IMR-90 (cell line): ENCODE measurements around the gene CSPG5.

ENCODE experiments used
- BHLHE40 ChIP-seq: fragments of 150-350 bp; IDR thresholded peaks from 2 replicates; pipeline ENCODE4 v1.6.1; 2016; ENCODE audit warnings: mild to moderate bottlenecking, low read depth, low read length
- CEBPB ChIP-seq: IDR thresholded peaks from 2 replicates; pipeline ENCODE4 v1.6.1; 2012; ENCODE audit warnings: low read depth, low read length, improper control_type of control experiment
- FOS ChIP-seq: fragments of 150-350 bp; IDR thresholded peaks from 2 replicates; pipeline ENCODE4 v1.6.1; 2016; ENCODE audit warnings: low read depth, low read length
- MAFK ChIP-seq: IDR thresholded peaks from 2 replicates; pipeline ENCODE4 v1.6.1; 2012; ENCODE audit warnings: low read depth, low read length, improper control_type of control experiment
- MAZ ChIP-seq: IDR thresholded peaks from 2 replicates; pipeline ENCODE4 v1.6.1; 2012; ENCODE audit warnings: low read depth, mild to moderate bottlenecking, low read length, improper control_type of control experiment, moderate library complexity, borderline replicate concordance
- NFE2L2 ChIP-seq: fragments of 150-350 bp; IDR thresholded peaks from 2 replicates; pipeline ENCODE4 v1.6.1; 2016; ENCODE audit warnings: low read depth, mild to moderate bottlenecking, low read length
- POLR2A ChIP-seq: IDR thresholded peaks from 2 replicates; pipeline ENCODE4 v1.6.1; 2012; ENCODE audit warnings: mild to moderate bottlenecking, low read depth, low read length
- RCOR1 ChIP-seq: IDR thresholded peaks from 2 replicates; pipeline ENCODE4 v1.6.1; 2012; ENCODE audit warnings: mild to moderate bottlenecking, low read length, improper control_type of control experiment; ENCODE audit not compliant: insufficient replicate concordance
- RFX5 ChIP-seq: IDR thresholded peaks from 2 replicates; pipeline ENCODE4 v1.8.0; 2012; ENCODE audit warnings: low read depth, mild to moderate bottlenecking, low read length, moderate library complexity
- TF ChIP-seq, protein P1 (sequence below): conservative IDR thresholded peaks from 2 replicates; pipeline ENCODE4 v1.5.1; 2012; ENCODE audit warnings: mild to moderate bottlenecking, low read depth, low read length, improper control_type of control experiment
- TF ChIP-seq, protein P2 (sequence below): fragments of 150-350 bp; IDR thresholded peaks from 2 replicates; pipeline ENCODE4 v1.6.1; 2016; ENCODE audit warnings: low read depth, mild to moderate bottlenecking, low read length, moderate library complexity, borderline replicate concordance

DNA sequence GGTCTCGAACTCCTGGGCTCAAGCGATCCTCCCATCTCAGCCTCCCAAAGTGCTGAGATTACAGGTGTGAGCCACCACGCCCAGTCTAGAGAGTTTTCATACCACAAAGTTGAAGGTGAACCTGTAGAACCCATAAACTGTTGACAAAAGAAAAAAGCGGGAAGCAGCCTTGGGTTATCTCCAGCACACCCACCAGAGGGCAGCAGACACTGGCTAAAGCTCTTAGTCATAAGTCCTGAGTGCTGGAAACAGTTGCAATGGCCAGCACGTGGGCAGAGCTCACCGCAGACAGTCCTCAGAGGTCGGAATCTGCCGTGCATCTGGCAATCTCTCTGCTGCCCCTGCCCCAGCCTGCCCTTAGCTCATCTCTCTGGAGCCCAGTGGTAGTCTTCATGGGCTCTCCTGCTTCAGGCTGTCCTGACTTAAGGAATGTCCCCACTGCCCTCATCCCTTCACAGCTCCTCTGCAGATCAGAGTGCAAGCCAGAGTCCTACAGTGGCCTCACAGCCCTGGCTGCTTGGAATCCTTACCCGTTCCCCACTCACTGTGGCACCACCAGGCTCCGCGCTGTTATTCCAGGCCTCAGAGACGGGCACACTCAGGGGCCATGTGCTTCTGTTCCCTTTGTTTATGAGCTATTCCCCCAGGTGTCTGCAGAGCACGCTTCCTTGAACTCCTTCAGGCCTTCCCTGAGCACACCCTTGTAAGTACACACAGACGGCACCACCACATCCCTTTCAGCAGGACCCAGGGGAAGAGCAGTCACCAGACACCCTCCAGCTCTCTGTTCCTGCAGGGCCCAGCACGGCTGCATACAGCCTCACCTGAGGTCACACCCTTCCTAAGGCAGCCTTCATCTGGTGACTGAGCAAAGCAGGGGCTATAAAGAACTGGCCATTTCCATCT lies 56.3 kb downstream of the CSPG5 start:
- TF ChIP-seq, protein P1, sequence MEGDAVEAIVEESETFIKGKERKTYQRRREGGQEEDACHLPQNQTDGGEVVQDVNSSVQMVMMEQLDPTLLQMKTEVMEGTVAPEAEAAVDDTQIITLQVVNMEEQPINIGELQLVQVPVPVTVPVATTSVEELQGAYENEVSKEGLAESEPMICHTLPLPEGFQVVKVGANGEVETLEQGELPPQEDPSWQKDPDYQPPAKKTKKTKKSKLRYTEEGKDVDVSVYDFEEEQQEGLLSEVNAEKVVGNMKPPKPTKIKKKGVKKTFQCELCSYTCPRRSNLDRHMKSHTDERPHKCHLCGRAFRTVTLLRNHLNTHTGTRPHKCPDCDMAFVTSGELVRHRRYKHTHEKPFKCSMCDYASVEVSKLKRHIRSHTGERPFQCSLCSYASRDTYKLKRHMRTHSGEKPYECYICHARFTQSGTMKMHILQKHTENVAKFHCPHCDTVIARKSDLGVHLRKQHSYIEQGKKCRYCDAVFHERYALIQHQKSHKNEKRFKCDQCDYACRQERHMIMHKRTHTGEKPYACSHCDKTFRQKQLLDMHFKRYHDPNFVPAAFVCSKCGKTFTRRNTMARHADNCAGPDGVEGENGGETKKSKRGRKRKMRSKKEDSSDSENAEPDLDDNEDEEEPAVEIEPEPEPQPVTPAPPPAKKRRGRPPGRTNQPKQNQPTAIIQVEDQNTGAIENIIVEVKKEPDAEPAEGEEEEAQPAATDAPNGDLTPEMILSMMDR, result peak; percentile 94
- peak; percentile 73 for TF ChIP-seq CEBPB
- TF ChIP-seq POLR2A, result peak; percentile 60; the same call in 1 of the 2 replicates
- TF ChIP-seq RCOR1, result no peak
- peak; percentile 88 for TF ChIP-seq BHLHE40
- TF ChIP-seq MAZ, result no peak
- no peak for TF ChIP-seq RFX5
- TF ChIP-seq NFE2L2, result no peak
- 0 out of 2 replicates have a peak, but pooled peaks have one; percentile 16 for TF ChIP-seq MAFK
- TF ChIP-seq FOS, result peak; percentile 13; the same call in 1 of the 2 replicates
- TF ChIP-seq, protein P2, sequence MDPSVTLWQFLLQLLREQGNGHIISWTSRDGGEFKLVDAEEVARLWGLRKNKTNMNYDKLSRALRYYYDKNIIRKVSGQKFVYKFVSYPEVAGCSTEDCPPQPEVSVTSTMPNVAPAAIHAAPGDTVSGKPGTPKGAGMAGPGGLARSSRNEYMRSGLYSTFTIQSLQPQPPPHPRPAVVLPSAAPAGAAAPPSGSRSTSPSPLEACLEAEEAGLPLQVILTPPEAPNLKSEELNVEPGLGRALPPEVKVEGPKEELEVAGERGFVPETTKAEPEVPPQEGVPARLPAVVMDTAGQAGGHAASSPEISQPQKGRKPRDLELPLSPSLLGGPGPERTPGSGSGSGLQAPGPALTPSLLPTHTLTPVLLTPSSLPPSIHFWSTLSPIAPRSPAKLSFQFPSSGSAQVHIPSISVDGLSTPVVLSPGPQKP, result no peak
